ENCODE data around the gene LYPLAL1. TPM values are rescaled to one million over a fixed set of nuclear protein-coding genes. Genes with fewer than 3 reads are reported as not detected.

Gene LYPLAL1
- total RNA-seq: 85.8 TPM
- long read RNA-seq, transcript LYPLAL1-202 (5 exons, 1,898 nt): major isoform, 26 of 42 reads
- long read RNA-seq, transcript LYPLAL1-211 (5 exons, 2,169 nt): minor isoform, 8 of 42 reads
- long read RNA-seq, partial matches to known transcripts: 0 of 42 reads
- long read RNA-seq, other reads (novel, unspliced or antisense): 7 of 42 reads

- no peaks in the 10 kb centered on the region for H3K27me3 ChIP-seq (ENCODE audit: low read depth)
- peaks cover 61% of the 10 kb centered on the region for H3K4me1 ChIP-seq
- TF ChIP-seq CTCF (IDR thresholded peaks at IDR 0.05; ENCODE audit: borderline replicate concordance): no peak
- H3K27ac ChIP-seq (replicated peaks): peak within 1 kb of the TSS; percentile 93
- H3K4me3 ChIP-seq: peak within 1 kb of the TSS; percentile 76
- intact Hi-C loops (cut with micrococcal nuclease): no loop called here
- H3K9me3 ChIP-seq (replicated peaks): no peaks in the 10 kb centered on the region
- DNase-seq: peak; percentile 90
- H3K36me3 ChIP-seq: no peaks in the 10 kb centered on the region
These were observed at the start of gene LYPLAL1 for GRCh38 chr1:219173758-219174459. Gene LYPLAL1 (plus strand): TSS chr1:219173878. CDS start chr1:219173891, 13 bp downstream.

- no peak for TF ChIP-seq CTCF (IDR thresholded peaks at IDR 0.05; ENCODE audit: borderline replicate concordance)
- no peaks in the 10 kb centered on the region for H3K36me3 ChIP-seq
- peaks cover 29% of the 10 kb centered on the region for H3K4me1 ChIP-seq
- H3K27ac ChIP-seq (replicated peaks): no peak overlapping the region
- H3K9me3 ChIP-seq (replicated peaks): no peaks in the 10 kb centered on the region
- no peak for DNase-seq
- intact Hi-C loops (cut with micrococcal nuclease): no loop called here
- no peaks in the 10 kb centered on the region for H3K27me3 ChIP-seq (ENCODE audit: low read depth)
- no peak overlapping the region for H3K4me3 ChIP-seq
These were observed 49.5 kb upstream of the LYPLAL1 start for GRCh38 chr1:219124163-219124562.

GRCh38 chr1:219125342-219125741, 48.3 kb upstream of the LYPLAL1 start:
- Histone ChIP-seq H3K4me3 (no peak overlapping the region), H3K4me1 (peaks cover 29% of the 10 kb centered on the region), H3K36me3 (no peaks in the 10 kb centered on the region), H3K9me3 (replicated peaks) (no peaks in the 10 kb centered on the region), H3K27ac (replicated peaks) (peak overlapping the region; percentile 37), H3K27me3 (ENCODE audit: low read depth) (no peaks in the 10 kb centered on the region)
- TF ChIP-seq CTCF (IDR thresholded peaks at IDR 0.05; ENCODE audit: borderline replicate concordance): no peak
- intact Hi-C loops (cut with micrococcal nuclease): no loop called here
- DNase-seq: no peak

- Histone ChIP-seq H3K9me3 (replicated peaks) (no peaks in the 10 kb centered on the region), H3K27ac (replicated peaks) (peak overlapping the region; percentile 37), H3K36me3 (no peaks in the 10 kb centered on the region), H3K27me3 (ENCODE audit: low read depth) (no peaks in the 10 kb centered on the region), H3K4me1 (peaks cover 29% of the 10 kb centered on the region), H3K4me3 (no peak overlapping the region)
- TF ChIP-seq CTCF (IDR thresholded peaks at IDR 0.05; ENCODE audit: borderline replicate concordance): no peak
- no peak for DNase-seq
- intact Hi-C loops (cut with micrococcal nuclease): no loop called here
These were observed 47.3 kb upstream of the LYPLAL1 start for GRCh38 chr1:219126377-219126776.

- no peak for TF ChIP-seq CTCF (IDR thresholded peaks at IDR 0.05; ENCODE audit: borderline replicate concordance)
- intact Hi-C loops (cut with micrococcal nuclease): no loop called here
- DNase-seq: no peak
- H3K27me3 ChIP-seq (ENCODE audit: low read depth): no peaks in the 10 kb centered on the region
- H3K9me3 ChIP-seq (replicated peaks): no peaks in the 10 kb centered on the region
- no peak overlapping the region for H3K27ac ChIP-seq (replicated peaks)
- no peaks in the 10 kb centered on the region for H3K36me3 ChIP-seq
- H3K4me1 ChIP-seq: peaks cover 10% of the 10 kb centered on the region
- no peak overlapping the region for H3K4me3 ChIP-seq
These were observed 44.7 kb upstream of the LYPLAL1 start for GRCh38 chr1:219128957-219129356.

Measured in left ventricle myocardium inferior (tissue), 1 donor.